ENCODE results near the gene UBE3A.

UBE3A gene

DNA sequence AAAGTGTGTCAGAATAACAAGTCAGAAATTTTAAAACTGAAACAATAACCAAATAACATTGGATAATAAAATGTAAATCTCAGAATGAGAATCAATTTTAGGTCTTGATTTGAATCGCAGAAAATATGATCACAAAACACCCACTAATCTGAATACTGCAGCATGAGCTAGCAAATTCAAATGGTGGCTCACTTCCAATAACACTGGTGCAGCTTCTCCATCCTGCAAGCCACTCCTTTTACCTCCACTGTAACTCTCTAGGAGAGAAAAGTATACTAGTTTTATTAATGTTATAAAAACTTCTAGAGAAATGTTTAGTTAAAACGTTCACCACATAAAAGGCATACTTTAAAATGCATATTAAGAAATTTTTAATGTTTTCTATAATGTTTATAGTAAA is 30.4 kb downstream of the UBE3A start:
- Histone ChIP-seq H3K36me3 (ENCODE audit: control insufficient read depth, insufficient read depth, low read length) (no peaks in the 10 kb centered on the region), H3K4me3 (ENCODE audit: low read length) (no peak overlapping the region), H4K8ac (ENCODE audit: low read depth, low read length) (no peak overlapping the region), H3K56ac (ENCODE audit: low read length) (no peak overlapping the region), H2BK5ac (ENCODE audit: low read length) (no peak overlapping the region), H2BK15ac (replicated peaks; ENCODE audit: low read depth) (no peak overlapping the region), H4K5ac (ENCODE audit: low read length) (no peak overlapping the region), H2BK120ac (ENCODE audit: low read depth, low read length) (no peak overlapping the region), H3K18ac (ENCODE audit: low read length) (no peak overlapping the region), H3K4ac (ENCODE audit: low read depth, low read length) (no peak overlapping the region), H3K4me1 (ENCODE audit: control insufficient read depth, low read depth, low read length) (no peaks in the 10 kb centered on the region), H3K27me3 (ENCODE audit: insufficient read depth, low read length, poor library complexity) (no peaks in the 10 kb centered on the region), H3K4me2 (ENCODE audit: low read length) (no peak overlapping the region), H2AK5ac (ENCODE audit: low read length) (no peak overlapping the region), H3K79me1 (ENCODE audit: low read length) (peaks cover 4% of the 10 kb centered on the region), H3K27ac (ENCODE audit: low read depth, low read length) (no peak overlapping the region), H3K23ac (ENCODE audit: low read length) (no peak overlapping the region), H3K9ac (ENCODE audit: low read length) (no peak overlapping the region), H3K79me2 (ENCODE audit: control insufficient read depth, insufficient read depth, low read length) (peaks cover 36% of the 10 kb centered on the region)
- no CpG with 5 or more reads among the region's 2 CpGs for WGBS (ENCODE audit: extremely low coverage, insufficient coverage, low lambda C conversion rate)
- DNase-seq, result no peak

DNA sequence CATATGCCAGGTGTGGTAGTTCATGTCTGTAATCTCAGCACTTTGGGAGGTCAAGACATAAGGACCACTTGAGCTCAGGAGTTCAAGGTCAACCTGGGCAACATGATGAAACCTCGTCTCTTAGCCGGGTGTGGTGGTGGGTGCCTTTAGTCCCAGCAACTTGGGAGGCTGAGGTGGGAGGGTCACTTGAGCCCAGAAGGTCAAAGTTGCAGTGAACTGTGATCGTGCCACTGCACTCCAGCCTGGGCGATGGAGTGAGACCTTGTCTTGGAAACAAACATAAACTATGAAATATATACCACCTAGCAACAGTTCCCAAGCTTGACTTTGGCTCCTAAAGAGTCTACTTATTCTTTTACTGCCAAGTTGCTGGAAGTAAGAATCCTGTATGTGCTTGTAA is 30.9 kb downstream of the UBE3A start:
- H3K79me2 ChIP-seq (ENCODE audit: control insufficient read depth, insufficient read depth, low read length), result peaks cover 36% of the 10 kb centered on the region
- H2BK120ac ChIP-seq (ENCODE audit: low read depth, low read length), result no peak overlapping the region
- H3K9ac ChIP-seq (ENCODE audit: low read length), result no peak overlapping the region
- H3K56ac ChIP-seq (ENCODE audit: low read length), result no peak overlapping the region
- H3K36me3 ChIP-seq (ENCODE audit: control insufficient read depth, insufficient read depth, low read length), result no peaks in the 10 kb centered on the region
- no peak overlapping the region for H4K8ac ChIP-seq (ENCODE audit: low read depth, low read length)
- H4K5ac ChIP-seq (ENCODE audit: low read length), result no peak overlapping the region
- no CpG with 5 or more reads among the region's 4 CpGs for WGBS (ENCODE audit: extremely low coverage, insufficient coverage, low lambda C conversion rate)
- H3K27ac ChIP-seq (ENCODE audit: low read depth, low read length), result no peak overlapping the region
- no peak for DNase-seq
- H2AK5ac ChIP-seq (ENCODE audit: low read length), result no peak overlapping the region
- H3K4me2 ChIP-seq (ENCODE audit: low read length), result no peak overlapping the region
- H3K79me1 ChIP-seq (ENCODE audit: low read length), result peaks cover 4% of the 10 kb centered on the region
- no peak overlapping the region for H2BK5ac ChIP-seq (ENCODE audit: low read length)
- H2BK15ac ChIP-seq (replicated peaks; ENCODE audit: low read depth), result no peak overlapping the region
- no peak overlapping the region for H3K4me3 ChIP-seq (ENCODE audit: low read length)
- no peak overlapping the region for H3K18ac ChIP-seq (ENCODE audit: low read length)
- no peak overlapping the region for H3K23ac ChIP-seq (ENCODE audit: low read length)
- H3K27me3 ChIP-seq (ENCODE audit: insufficient read depth, low read length, poor library complexity), result no peaks in the 10 kb centered on the region
- no peak overlapping the region for H3K4ac ChIP-seq (ENCODE audit: low read depth, low read length)
- H3K4me1 ChIP-seq (ENCODE audit: control insufficient read depth, low read depth, low read length), result no peaks in the 10 kb centered on the region

DNA sequence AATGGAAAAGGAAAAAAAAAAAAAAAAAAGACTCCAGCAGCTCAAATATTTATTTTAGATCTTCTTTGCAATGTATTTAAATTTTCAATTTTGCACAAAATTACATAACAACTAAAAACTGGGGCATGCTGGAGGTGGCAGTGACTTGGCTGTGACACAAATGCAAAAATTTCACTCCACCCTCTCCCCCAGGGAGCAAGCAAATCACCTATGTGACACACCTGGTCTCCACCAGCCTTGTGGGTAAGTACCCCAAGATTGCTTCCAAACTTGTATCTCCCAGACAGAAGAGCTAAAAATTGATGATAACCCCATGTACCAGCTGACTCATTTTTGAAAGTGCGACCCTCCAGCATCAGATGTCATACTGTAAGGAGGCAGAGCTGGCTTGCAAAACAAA is 32.0 kb downstream of the UBE3A start:
- Histone ChIP-seq H4K8ac (ENCODE audit: low read depth, low read length) (no peak overlapping the region), H3K27ac (ENCODE audit: low read depth, low read length) (no peak overlapping the region), H3K56ac (ENCODE audit: low read length) (no peak overlapping the region), H3K18ac (ENCODE audit: low read length) (no peak overlapping the region), H3K4me2 (ENCODE audit: low read length) (no peak overlapping the region), H2AK5ac (ENCODE audit: low read length) (no peak overlapping the region), H3K4ac (ENCODE audit: low read depth, low read length) (no peak overlapping the region), H3K79me2 (ENCODE audit: control insufficient read depth, insufficient read depth, low read length) (peaks cover 36% of the 10 kb centered on the region), H3K27me3 (ENCODE audit: insufficient read depth, low read length, poor library complexity) (no peaks in the 10 kb centered on the region), H2BK5ac (ENCODE audit: low read length) (no peak overlapping the region), H3K4me3 (ENCODE audit: low read length) (no peak overlapping the region), H3K9ac (ENCODE audit: low read length) (no peak overlapping the region), H3K79me1 (ENCODE audit: low read length) (peaks cover 10% of the 10 kb centered on the region), H3K36me3 (ENCODE audit: control insufficient read depth, insufficient read depth, low read length) (no peaks in the 10 kb centered on the region), H2BK15ac (replicated peaks; ENCODE audit: low read depth) (no peak overlapping the region), H3K4me1 (ENCODE audit: control insufficient read depth, low read depth, low read length) (no peaks in the 10 kb centered on the region), H3K23ac (ENCODE audit: low read length) (no peak overlapping the region), H2BK120ac (ENCODE audit: low read depth, low read length) (no peak overlapping the region), H4K5ac (ENCODE audit: low read length) (no peak overlapping the region)
- WGBS (ENCODE audit: extremely low coverage, insufficient coverage, low lambda C conversion rate), result no CpG with 5 or more reads among the region's 1 CpG
- DNase-seq, result no peak

DNA sequence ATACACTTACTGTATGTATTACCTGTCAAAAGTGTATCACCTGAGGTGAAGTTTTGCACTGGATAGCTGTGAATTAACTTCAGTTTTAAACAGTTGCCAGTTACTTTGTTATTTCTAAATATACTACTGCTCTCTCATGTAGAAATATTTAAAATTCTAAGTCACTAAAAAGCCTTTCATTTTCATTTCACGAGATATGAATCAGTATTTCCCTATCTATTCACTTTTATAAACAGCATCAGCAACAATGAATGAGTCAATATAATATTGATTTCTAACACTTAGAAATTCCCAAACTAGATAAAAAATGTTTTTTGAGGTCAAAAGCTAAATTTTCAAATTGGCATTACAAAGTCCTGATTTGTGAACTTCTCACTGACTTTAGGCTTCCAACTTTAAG is 32.6 kb downstream of the UBE3A start:
- Histone ChIP-seq H3K27ac (ENCODE audit: low read depth, low read length) (no peak overlapping the region), H2BK120ac (ENCODE audit: low read depth, low read length) (no peak overlapping the region), H3K18ac (ENCODE audit: low read length) (no peak overlapping the region), H2BK5ac (ENCODE audit: low read length) (no peak overlapping the region), H3K36me3 (ENCODE audit: control insufficient read depth, insufficient read depth, low read length) (no peaks in the 10 kb centered on the region), H3K79me2 (ENCODE audit: control insufficient read depth, insufficient read depth, low read length) (peaks cover 31% of the 10 kb centered on the region), H4K8ac (ENCODE audit: low read depth, low read length) (no peak overlapping the region), H2BK15ac (replicated peaks; ENCODE audit: low read depth) (no peak overlapping the region), H3K4me2 (ENCODE audit: low read length) (no peak overlapping the region), H3K56ac (ENCODE audit: low read length) (no peak overlapping the region), H3K4me1 (ENCODE audit: control insufficient read depth, low read depth, low read length) (no peaks in the 10 kb centered on the region), H3K4me3 (ENCODE audit: low read length) (no peak overlapping the region), H3K9ac (ENCODE audit: low read length) (no peak overlapping the region), H3K79me1 (ENCODE audit: low read length) (peaks cover 10% of the 10 kb centered on the region), H3K27me3 (ENCODE audit: insufficient read depth, low read length, poor library complexity) (no peaks in the 10 kb centered on the region), H2AK5ac (ENCODE audit: low read length) (no peak overlapping the region), H3K23ac (ENCODE audit: low read length) (no peak overlapping the region), H3K4ac (ENCODE audit: low read depth, low read length) (no peak overlapping the region), H4K5ac (ENCODE audit: low read length) (no peak overlapping the region)
- no CpG with 5 or more reads among the region's 1 CpG for WGBS (ENCODE audit: extremely low coverage, insufficient coverage, low lambda C conversion rate)
- no peak for DNase-seq

DNA sequence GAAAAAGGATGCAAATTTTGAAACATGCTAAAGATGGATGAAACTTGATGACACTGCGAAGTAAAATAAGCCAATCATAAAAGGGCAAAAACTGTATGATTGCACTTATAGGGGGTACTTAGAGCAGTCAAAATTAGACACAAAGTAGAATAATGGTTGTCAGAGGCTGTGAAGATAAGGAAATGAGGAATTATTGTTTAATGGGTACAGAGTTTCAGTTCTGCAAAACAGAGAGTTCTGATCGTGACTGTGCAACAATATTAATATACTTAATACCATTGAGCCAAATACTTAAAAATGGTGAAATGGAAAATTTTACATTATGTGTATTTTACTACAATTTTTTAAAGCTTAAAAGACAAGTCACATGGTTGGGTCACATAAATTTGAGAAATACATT is 35.1 kb downstream of the UBE3A start:
- Histone ChIP-seq H3K4me2 (ENCODE audit: low read length) (no peak overlapping the region), H3K18ac (ENCODE audit: low read length) (no peak overlapping the region), H2BK5ac (ENCODE audit: low read length) (no peak overlapping the region), H2AK5ac (ENCODE audit: low read length) (no peak overlapping the region), H3K36me3 (ENCODE audit: control insufficient read depth, insufficient read depth, low read length) (no peaks in the 10 kb centered on the region), H3K4me1 (ENCODE audit: control insufficient read depth, low read depth, low read length) (no peaks in the 10 kb centered on the region), H2BK120ac (ENCODE audit: low read depth, low read length) (no peak overlapping the region), H4K8ac (ENCODE audit: low read depth, low read length) (no peak overlapping the region), H3K23ac (ENCODE audit: low read length) (no peak overlapping the region), H3K4ac (ENCODE audit: low read depth, low read length) (no peak overlapping the region), H2BK15ac (replicated peaks; ENCODE audit: low read depth) (no peak overlapping the region), H3K79me2 (ENCODE audit: control insufficient read depth, insufficient read depth, low read length) (peaks cover 18% of the 10 kb centered on the region), H3K79me1 (ENCODE audit: low read length) (peaks cover 10% of the 10 kb centered on the region), H4K5ac (ENCODE audit: low read length) (no peak overlapping the region), H3K56ac (ENCODE audit: low read length) (no peak overlapping the region), H3K9ac (ENCODE audit: low read length) (no peak overlapping the region), H3K4me3 (ENCODE audit: low read length) (no peak overlapping the region), H3K27ac (ENCODE audit: low read depth, low read length) (no peak overlapping the region), H3K27me3 (ENCODE audit: insufficient read depth, low read length, poor library complexity) (no peaks in the 10 kb centered on the region)
- no peak for DNase-seq
- no CpG with 5 or more reads among the region's 2 CpGs for WGBS (ENCODE audit: extremely low coverage, insufficient coverage, low lambda C conversion rate)

DNA sequence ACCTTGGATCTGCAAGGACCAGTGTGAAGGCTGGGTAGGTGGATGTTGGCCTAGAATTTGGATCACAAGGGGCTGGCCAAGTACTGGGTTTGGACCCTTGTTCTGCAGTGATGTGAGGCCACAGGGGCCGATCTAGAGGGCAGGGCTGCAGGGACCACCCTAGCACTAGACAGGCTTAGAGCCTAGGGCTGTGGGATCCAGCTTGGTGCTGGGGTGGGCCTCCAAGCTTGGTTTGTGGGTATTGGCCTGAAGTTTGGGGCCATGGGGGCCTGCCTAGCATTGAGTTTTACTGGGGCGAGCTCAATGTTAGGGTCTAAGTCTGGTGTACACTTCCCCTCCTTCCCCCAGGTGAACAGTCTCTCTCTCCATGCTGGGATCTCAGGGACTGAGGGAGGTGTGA is 36.5 kb downstream of the UBE3A start:
- no peak overlapping the region for H3K23ac ChIP-seq (ENCODE audit: low read length)
- WGBS (ENCODE audit: extremely low coverage, insufficient coverage, low lambda C conversion rate), result no CpG with 5 or more reads among the region's 2 CpGs
- H4K8ac ChIP-seq (ENCODE audit: low read depth, low read length), result no peak overlapping the region
- no peak overlapping the region for H3K56ac ChIP-seq (ENCODE audit: low read length)
- no peak overlapping the region for H2BK120ac ChIP-seq (ENCODE audit: low read depth, low read length)
- H4K5ac ChIP-seq (ENCODE audit: low read length), result no peak overlapping the region
- no peak overlapping the region for H3K4me2 ChIP-seq (ENCODE audit: low read length)
- H3K79me1 ChIP-seq (ENCODE audit: low read length), result peaks cover 13% of the 10 kb centered on the region
- no peak for DNase-seq
- H3K79me2 ChIP-seq (ENCODE audit: control insufficient read depth, insufficient read depth, low read length), result peaks cover 19% of the 10 kb centered on the region
- no peak overlapping the region for H3K27ac ChIP-seq (ENCODE audit: low read depth, low read length)
- no peak overlapping the region for H2BK5ac ChIP-seq (ENCODE audit: low read length)
- no peaks in the 10 kb centered on the region for H3K36me3 ChIP-seq (ENCODE audit: control insufficient read depth, insufficient read depth, low read length)
- H2AK5ac ChIP-seq (ENCODE audit: low read length), result no peak overlapping the region
- H3K4me1 ChIP-seq (ENCODE audit: control insufficient read depth, low read depth, low read length), result no peaks in the 10 kb centered on the region
- H3K4ac ChIP-seq (ENCODE audit: low read depth, low read length), result no peak overlapping the region
- H2BK15ac ChIP-seq (replicated peaks; ENCODE audit: low read depth), result no peak overlapping the region
- H3K18ac ChIP-seq (ENCODE audit: low read length), result no peak overlapping the region
- H3K4me3 ChIP-seq (ENCODE audit: low read length), result no peak overlapping the region
- no peaks in the 10 kb centered on the region for H3K27me3 ChIP-seq (ENCODE audit: insufficient read depth, low read length, poor library complexity)
- no peak overlapping the region for H3K9ac ChIP-seq (ENCODE audit: low read length)

All from mesendoderm (in vitro differentiated cells).